Inflammatory macrophage (primary cell): Measurements from ENCODE around the gene SNAPC2.

ENCODE experiments used
- DNase-seq, 2 donors: peaks; one replicate each; pipeline ENCODE4 v3.0.0-alpha.2; 2020 to 2022
- total RNA-seq, 18 experiments: gene quantifications; one replicate each; lab custom pipeline; 2026; ENCODE audit warnings: mixed read lengths in 6 of 18, inconsistent platforms in 2 of 18; lab: John Stamatoyannopoulos, UW

The SNAPC2 gene
- total RNA-seq: 2.8 to 30.9 (median 14.3) reads per million in 18 experiments

GRCh38 chr19:7919610-7920518 is at the start of gene SNAPC2:
Gene SNAPC2 (plus strand): TSS chr19:7920338. CDS start chr19:7920367, 29 bp downstream.
- peak; percentile 89 to 94 for DNase-seq

GRCh38 chr19:7870571-7871436 is 49.3 kb upstream of the SNAPC2 start:
- DNase-seq: peak; percentile 28 to 46

- DNase-seq: peak; percentile 67 to 71
These were observed 48.5 kb upstream of the SNAPC2 start for GRCh38 chr19:7871437-7872305.

GRCh38 chr19:7872306-7873204 is 47.6 kb upstream of the SNAPC2 start:
- DNase-seq: no peak

- no peak for DNase-seq
These were observed 46.6 kb upstream of the SNAPC2 start for GRCh38 chr19:7873304-7874075.

GRCh38 chr19:7874076-7874896 is 45.9 kb upstream of the SNAPC2 start, which contains the start of gene PRR36:
Gene PRR36 (minus strand): TSS chr19:7874390. CDS start chr19:7873689, 701 bp downstream.
- no peak for DNase-seq

GRCh38 chr19:7874897-7875273 is 45.3 kb upstream of the SNAPC2 start:
- DNase-seq: no peak

GRCh38 chr19:7877249-7877836 is 42.8 kb upstream of the SNAPC2 start:
- DNase-seq: no peak

- DNase-seq: no peak
These were observed 40.9 kb upstream of the SNAPC2 start for GRCh38 chr19:7879111-7879807.

GRCh38 chr19:7879836-7880235 is 40.3 kb upstream of the SNAPC2 start:
- no peak for DNase-seq

- DNase-seq: no peak
These were observed 38.2 kb upstream of the SNAPC2 start for GRCh38 chr19:7881910-7882309.

GRCh38 chr19:7883105-7883504 is 37.0 kb upstream of the SNAPC2 start:
- DNase-seq: no peak

GRCh38 chr19:7883796-7884570 is 36.2 kb upstream of the SNAPC2 start:
- no peak for DNase-seq

GRCh38 chr19:7885818-7886217 is 34.3 kb upstream of the SNAPC2 start:
- no peak for DNase-seq

- DNase-seq: no peak
These were observed 32.6 kb upstream of the SNAPC2 start for GRCh38 chr19:7887408-7888144.

GRCh38 chr19:7888145-7888825 is 31.9 kb upstream of the SNAPC2 start, which contains the start of gene LRRC8E:
Gene LRRC8E (plus strand): TSS chr19:7888510. CDS start chr19:7895604, 7,094 bp downstream.
- peak in 1 of 2 donors; percentile 24 for DNase-seq
